NCI-H345 (cell line): ENCODE results near the gene GNAO1.

Experiments used
- DNase-seq: peaks from one replicate; lab custom pipeline; 2025; lab: John Stamatoyannopoulos, UW

GNAO1 gene

GRCh38 chr16:56289862-56290261 lies 98.6 kb downstream of the GNAO1 start:
- no peak for DNase-seq

GRCh38 chr16:56294014-56294413 lies 102.7 kb downstream of the GNAO1 start:
- DNase-seq: no peak

- no peak for DNase-seq
Observed at GRCh38 chr16:56294579-56294978, 103.3 kb downstream of the GNAO1 start.

DNA sequence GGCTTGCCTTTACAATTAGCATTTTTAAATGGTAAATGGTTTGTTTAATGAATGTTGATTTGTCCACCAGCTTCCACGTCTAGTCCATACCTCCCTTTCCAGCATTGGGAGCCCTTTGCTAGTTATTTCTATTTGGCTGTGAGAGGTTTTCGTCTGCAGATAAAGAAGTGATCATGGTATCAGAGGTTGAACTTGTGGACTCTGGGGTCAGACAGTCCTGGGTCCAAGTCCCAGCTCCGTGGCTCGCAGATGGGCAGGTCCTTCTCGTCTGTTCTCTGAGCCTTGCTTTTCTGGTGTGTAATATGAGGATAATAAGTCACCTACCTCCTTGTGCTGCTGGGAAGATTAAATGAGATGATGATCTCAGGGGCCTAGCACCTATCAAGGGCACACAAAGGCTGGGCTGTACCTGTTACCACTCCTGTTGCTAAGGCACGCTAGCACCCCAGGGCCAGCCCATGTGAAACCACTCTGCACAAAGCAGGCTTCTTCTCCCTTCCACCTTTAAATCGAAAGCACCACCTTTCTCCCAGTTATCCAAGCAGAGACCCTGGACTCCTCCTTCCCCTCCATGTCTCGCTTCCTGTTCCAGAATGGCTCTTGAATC lies 103.9 kb downstream of the GNAO1 start:
- no peak for DNase-seq

DNA sequence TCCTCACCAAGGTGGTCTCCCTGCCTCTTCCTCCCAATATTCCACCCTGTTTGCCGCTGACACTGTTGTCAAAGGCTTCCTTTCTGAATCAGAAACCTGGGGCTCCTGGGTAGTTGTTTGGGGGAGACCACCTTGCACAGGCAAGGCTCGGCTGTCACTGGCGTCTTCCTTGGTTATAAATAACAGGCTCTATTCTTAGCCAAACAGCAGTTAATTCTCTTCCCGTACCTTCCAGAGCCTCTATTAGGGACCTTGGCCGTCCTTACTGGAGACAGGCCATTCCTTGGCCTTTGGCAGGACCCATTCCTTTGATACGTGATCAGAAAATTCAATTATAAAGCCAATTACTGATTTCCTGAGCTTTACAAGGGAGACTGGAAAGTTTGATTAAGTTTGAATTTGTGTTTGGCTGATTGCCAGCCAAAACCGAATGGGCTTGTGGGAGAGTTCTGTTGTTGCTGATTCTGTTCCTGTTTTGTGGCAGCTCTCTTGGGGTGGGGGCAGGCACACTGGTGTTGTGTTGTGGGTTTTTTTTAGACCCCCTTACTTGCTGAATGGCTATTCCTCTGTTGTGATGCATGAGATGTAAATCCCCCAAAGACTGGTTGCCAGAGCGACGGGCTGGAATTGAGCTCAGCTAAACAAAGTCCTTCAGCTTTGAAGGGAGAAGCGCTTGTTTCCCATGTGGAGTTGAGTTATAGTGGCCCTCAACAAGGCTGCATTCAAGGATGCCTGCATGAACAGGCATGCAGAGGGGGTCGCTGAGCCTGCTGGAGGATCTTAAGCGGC lies 104.6 kb downstream of the GNAO1 start:
- DNase-seq: peak; percentile 38

GRCh38 chr16:56297684-56298083 lies 106.4 kb downstream of the GNAO1 start:
- no peak for DNase-seq

- peak; percentile 82 for DNase-seq
Observed at GRCh38 chr16:56298116-56298515, 106.8 kb downstream of the GNAO1 start.

- DNase-seq: peak; percentile 68
Observed at GRCh38 chr16:56298948-56299596, 107.8 kb downstream of the GNAO1 start.

DNA sequence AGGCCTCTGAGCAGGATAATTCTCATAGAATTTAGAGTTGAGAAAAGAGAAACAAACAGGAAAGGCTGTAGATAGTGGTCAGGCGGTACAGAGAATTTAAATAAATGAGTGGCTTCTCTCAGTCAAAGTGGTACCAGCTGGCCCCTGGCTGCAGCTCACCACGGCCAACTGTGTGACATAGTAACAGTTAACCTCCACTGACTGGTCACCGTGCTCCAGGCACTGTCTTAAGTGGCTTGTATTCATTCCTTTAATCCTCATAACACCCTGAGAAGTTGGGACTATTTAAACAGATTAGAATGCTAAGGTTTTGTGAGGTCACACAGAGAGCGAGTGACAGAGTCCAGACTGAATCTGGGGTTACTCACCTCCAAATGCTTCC lies 108.9 kb downstream of the GNAO1 start:
- DNase-seq: no peak

- no peak for DNase-seq
Observed at GRCh38 chr16:56300891-56301850, 109.9 kb downstream of the GNAO1 start.

- DNase-seq: no peak
Observed at GRCh38 chr16:56302506-56302905, 111.2 kb downstream of the GNAO1 start.

DNA sequence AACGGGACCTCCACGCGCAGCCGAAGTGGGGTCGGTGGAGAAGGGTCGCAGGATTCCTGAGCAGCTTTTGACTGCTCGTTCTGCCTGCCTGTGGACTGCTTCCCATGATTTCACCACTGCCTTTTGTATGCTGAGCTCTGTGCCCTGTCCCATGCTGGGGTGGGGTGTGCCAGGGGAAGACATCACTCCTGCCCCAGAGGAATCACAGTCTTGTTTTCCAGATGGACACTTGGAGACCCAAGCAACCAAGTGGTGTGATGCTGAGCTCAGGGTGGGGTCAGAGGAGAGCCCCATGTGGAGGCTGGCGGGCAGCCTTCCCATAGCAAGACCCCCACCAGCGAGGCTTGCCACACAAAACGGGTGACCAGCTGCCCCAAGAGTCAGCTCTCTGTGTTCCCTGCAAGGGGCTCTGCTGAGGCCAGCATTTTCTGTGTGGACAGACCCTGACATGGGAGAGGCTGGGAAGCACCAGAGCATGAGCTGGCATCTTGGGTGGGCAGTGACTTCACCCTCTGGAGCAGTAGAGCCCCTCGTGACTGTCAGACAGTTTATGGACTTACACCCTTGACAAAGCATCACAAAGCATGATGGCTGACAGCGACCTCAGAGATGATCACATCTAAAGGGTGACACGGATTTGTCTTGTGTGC lies 111.9 kb downstream of the GNAO1 start:
- DNase-seq: no peak

DNA sequence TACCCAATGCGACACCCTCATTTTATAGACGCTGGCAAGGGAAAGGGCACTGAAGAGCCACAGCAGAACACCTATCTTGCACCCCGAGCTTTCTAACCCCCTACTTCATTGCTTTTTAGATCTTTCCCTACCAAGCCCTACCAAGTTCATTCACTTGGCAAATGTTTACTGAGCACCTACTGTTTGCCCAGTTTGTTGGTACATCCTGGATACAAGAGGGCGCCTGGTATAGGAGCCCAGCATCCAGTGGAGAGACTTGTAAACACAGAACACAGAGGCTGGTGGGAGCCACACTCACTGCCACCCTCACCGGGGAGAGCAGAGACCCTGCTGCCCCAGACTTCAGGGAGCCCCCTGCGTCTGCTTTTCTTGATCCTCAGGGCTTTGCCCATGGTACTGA lies 112.6 kb downstream of the GNAO1 start:
- no peak for DNase-seq

DNA sequence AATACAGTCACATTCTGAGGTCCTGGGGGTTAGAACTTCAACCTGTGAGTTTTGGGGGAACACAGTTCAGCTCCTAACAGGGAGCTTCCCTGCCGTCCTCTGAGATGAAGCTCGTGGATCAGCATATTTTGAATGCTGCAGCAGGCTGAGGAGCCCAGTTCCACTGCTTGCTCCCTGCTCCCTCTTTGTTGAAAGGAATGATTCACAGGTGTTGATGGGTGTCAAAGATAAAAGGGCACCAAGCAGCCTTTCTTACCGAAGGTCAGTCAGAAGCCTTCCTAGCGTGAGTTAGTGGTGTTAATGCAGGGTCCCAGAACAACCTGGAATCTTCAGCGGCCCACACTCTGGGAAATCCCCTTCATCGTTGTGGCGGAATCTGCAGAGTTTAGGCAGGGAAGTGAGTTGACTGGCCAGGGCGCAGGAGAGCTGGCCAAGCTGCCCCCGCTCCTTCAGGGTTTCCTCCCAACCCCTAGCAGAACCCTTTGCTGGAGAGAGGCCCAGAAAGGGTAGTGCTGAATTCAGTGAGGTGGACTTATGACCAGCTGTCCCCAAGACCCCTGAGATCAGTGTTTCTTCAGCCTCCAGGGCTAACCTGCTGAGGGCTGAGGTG lies 114.8 kb downstream of the GNAO1 start:
- no peak for DNase-seq

GRCh38 chr16:56306690-56307533 lies 115.6 kb downstream of the GNAO1 start:
- DNase-seq: no peak

DNA sequence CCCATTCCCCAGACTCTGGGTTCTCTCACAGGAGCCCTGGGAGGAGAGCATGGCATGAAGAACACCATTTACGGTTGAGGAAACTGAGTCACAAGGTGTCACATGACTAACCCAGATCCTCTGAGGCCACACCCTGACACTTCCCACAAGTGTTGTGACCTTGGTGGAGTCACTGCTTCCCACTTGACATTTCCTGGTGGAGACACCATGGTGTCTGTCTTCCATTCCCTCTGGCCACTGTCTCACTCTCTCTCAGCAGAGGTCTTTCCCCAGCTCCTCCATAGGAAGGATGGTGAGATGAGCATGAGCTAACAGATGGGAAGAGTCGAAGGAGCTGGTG lies 116.2 kb downstream of the GNAO1 start:
- no peak for DNase-seq

GRCh38 chr16:56309008-56309407 lies 117.7 kb downstream of the GNAO1 start:
- DNase-seq: no peak

DNA sequence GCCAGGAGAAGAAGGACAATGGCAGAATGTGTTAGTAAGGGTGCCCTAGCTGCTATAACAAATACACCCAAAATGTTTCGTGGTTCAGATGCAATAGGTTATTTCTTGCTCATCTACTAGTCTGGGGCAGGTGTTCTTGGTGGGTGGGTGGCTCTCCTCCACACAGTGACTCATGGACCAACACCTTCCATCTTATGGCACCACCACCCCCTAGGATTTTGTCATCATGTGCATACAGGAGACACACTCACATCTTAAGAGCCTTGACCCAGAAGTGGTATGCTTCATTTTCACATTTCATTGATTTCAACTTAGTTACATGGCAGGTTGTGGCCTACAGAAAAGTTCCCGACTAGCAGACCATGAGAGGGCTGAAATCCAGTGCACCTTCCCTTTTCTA lies 119.4 kb downstream of the GNAO1 start:
- no peak for DNase-seq

- peak; percentile 92 for DNase-seq
Observed at GRCh38 chr16:56311208-56312027, 120.1 kb downstream of the GNAO1 start.

- DNase-seq: no peak
Observed at GRCh38 chr16:56312028-56312300, 120.7 kb downstream of the GNAO1 start.
